SK-N-SH treated with all-trans-retinoic acid at 6 μM for 48 hours (cell line): ENCODE results near the gene PPM1H.

Source experiments
- ATAC-seq: fragments of 200-7000 bp; cut with Tn5 transposase; 3 replicates; pipeline ENCODE4 v1.9.1; 2020; ENCODE audit warnings: mild to moderate bottlenecking, moderate library complexity
- ARNTL ChIP-seq: fragments of 450-650 bp; formaldehyde crosslinking; IDR thresholded peaks from 2 replicates; pipeline ENCODE4 v1.5.0; 2020; ENCODE audit warnings: low read depth, mild to moderate bottlenecking, moderate library complexity, borderline replicate concordance
- BACH2 ChIP-seq: fragments of 250-450 bp; sonication (Bioruptor Pico); IDR thresholded peaks from 2 replicates; pipeline ENCODE4 v1.9.0; 2021; ENCODE audit warnings: mild to moderate bottlenecking, borderline replicate concordance
- CREB5 ChIP-seq: fragments of 250-450 bp; sonication (Bioruptor Pico); IDR thresholded peaks from 2 replicates; pipeline ENCODE4 v1.5.1; 2020; ENCODE audit warnings: low read depth, mild to moderate bottlenecking, moderate library complexity
- CSDC2 ChIP-seq: fragments of 250-450 bp; sonication (Bioruptor Pico); IDR thresholded peaks from 2 replicates; pipeline ENCODE4 v1.5.0; 2020; ENCODE audit warnings: mild to moderate bottlenecking, moderate library complexity
- CSRNP3 ChIP-seq: fragments of 250-450 bp; sonication (Bioruptor Pico); IDR thresholded peaks from 2 replicates; pipeline ENCODE4 v1.5.1; 2021; ENCODE audit warnings: mild to moderate bottlenecking, moderate library complexity
- ESRRG ChIP-seq: fragments of 250-450 bp; sonication (Bioruptor Pico); IDR thresholded peaks from 2 replicates; pipeline ENCODE4 v1.6.1; 2021; ENCODE audit warnings: mild to moderate bottlenecking
- GLIS3 ChIP-seq: fragments of 250-450 bp; sonication (Bioruptor Pico); IDR thresholded peaks from 2 replicates; pipeline ENCODE4 v1.5.0; 2020; ENCODE audit warnings: mild to moderate bottlenecking, moderate library complexity
- ISL1 ChIP-seq: fragments of 250-450 bp; sonication (Bioruptor Pico); IDR thresholded peaks from 2 replicates; pipeline ENCODE4 v2.1.2; 2022; ENCODE audit warnings: mild to moderate bottlenecking, moderate library complexity
- OSR1 ChIP-seq: fragments of 250-450 bp; sonication (Bioruptor Pico); IDR thresholded peaks from 2 replicates; pipeline ENCODE4 v1.8.0; 2022; ENCODE audit warnings: moderate library complexity, mild to moderate bottlenecking, inconsistent platforms
- PATZ1 ChIP-seq: fragments of 250-450 bp; sonication (Bioruptor Pico); IDR thresholded peaks from 2 replicates; pipeline ENCODE4 v1.8.0; 2020; ENCODE audit warnings: mild to moderate bottlenecking, moderate library complexity, borderline replicate concordance
- POU6F1 ChIP-seq: fragments of 250-450 bp; sonication (Bioruptor Pico); IDR thresholded peaks from 2 replicates; pipeline ENCODE4 v1.8.0; 2021; ENCODE audit warnings: low read depth, mild to moderate bottlenecking, moderate library complexity, borderline replicate concordance
- PPARA ChIP-seq: fragments of 250-450 bp; sonication (Bioruptor Pico); IDR thresholded peaks from 2 replicates; pipeline ENCODE4 v1.5.0; 2020; ENCODE audit warnings: mild to moderate bottlenecking, borderline replicate concordance
- RARB ChIP-seq: fragments of 250-450 bp; sonication (Bioruptor Pico); IDR thresholded peaks from 2 replicates; pipeline ENCODE4 v1.8.0; 2021; ENCODE audit warnings: mild to moderate bottlenecking, moderate library complexity
- SNAI2 ChIP-seq: fragments of 250-450 bp; sonication (Bioruptor Pico); IDR thresholded peaks from 2 replicates; pipeline ENCODE4 v1.5.0; 2020; ENCODE audit warnings: mild to moderate bottlenecking, moderate library complexity
- TSHZ2 ChIP-seq: fragments of 250-450 bp; sonication (Bioruptor Pico); IDR thresholded peaks from 2 replicates; pipeline ENCODE4 v1.5.0; 2020; ENCODE audit warnings: mild to moderate bottlenecking, moderate library complexity
- ZC3H10 ChIP-seq: fragments of 250-450 bp; sonication (Bioruptor Pico); IDR thresholded peaks from 2 replicates; pipeline ENCODE4 v1.5.1; 2021; ENCODE audit warnings: mild to moderate bottlenecking, moderate library complexity
- ZFP3 ChIP-seq: fragments of 250-450 bp; sonication (Bioruptor Pico); IDR thresholded peaks from 2 replicates; pipeline ENCODE4 v1.5.0; 2020; ENCODE audit warnings: mild to moderate bottlenecking, moderate library complexity
- ZFP30 ChIP-seq: fragments of 450-650 bp; formaldehyde crosslinking; IDR thresholded peaks from 2 replicates; pipeline ENCODE4 v1.5.0; 2022; ENCODE audit warnings: mild to moderate bottlenecking, moderate library complexity
- ZNF565 ChIP-seq: fragments of 450-650 bp; formaldehyde crosslinking; conservative IDR thresholded peaks from 2 replicates; pipeline ENCODE4 v1.5.0; 2020; ENCODE audit warnings: low read depth, mild to moderate bottlenecking, moderate library complexity
- ZNF8 ChIP-seq: fragments of 450-650 bp; formaldehyde crosslinking; IDR thresholded peaks from 2 replicates; pipeline ENCODE4 v1.5.0; 2020; ENCODE audit warnings: mild to moderate bottlenecking, moderate library complexity

PPM1H gene

GRCh38 chr12:62603061-62603810 lies 331.7 kb downstream of the PPM1H start:
- ATAC-seq: peak; percentile 89

GRCh38 chr12:62602255-62603060 lies 332.5 kb downstream of the PPM1H start:
- no peak; the same call in 1 of the 2 replicates for TF ChIP-seq ZNF8 (CRISPR knock-in tag)
- TF ChIP-seq ISL1: no peak
- TF ChIP-seq TSHZ2: no peak
- no peak for TF ChIP-seq RARB (CRISPR knock-in tag)
- no peak for TF ChIP-seq ZNF565 (CRISPR knock-in tag)
- peak; percentile 12; the same call in 1 of the 2 replicates for TF ChIP-seq SNAI2
- TF ChIP-seq CSRNP3 (CRISPR knock-in tag): no peak
- TF ChIP-seq ESRRG (CRISPR knock-in tag): no peak
- no peak for TF ChIP-seq BACH2 (CRISPR knock-in tag)
- peak; percentile 70; the same call in 1 of the 2 replicates for TF ChIP-seq ZFP3
- TF ChIP-seq PPARA: no peak
- TF ChIP-seq GLIS3 (CRISPR knock-in tag): no peak
- no peak for TF ChIP-seq ARNTL (CRISPR knock-in tag)
- 0 out of 2 replicates have a peak, but pooled peaks have one; percentile 68 for TF ChIP-seq CSDC2 (CRISPR knock-in tag)
- no peak; the same call in none of the 2 replicates for TF ChIP-seq PATZ1
- no peak for TF ChIP-seq ZFP30
- TF ChIP-seq OSR1 (CRISPR knock-in tag): no peak
- no peak for TF ChIP-seq POU6F1 (CRISPR knock-in tag)
- no peak for TF ChIP-seq ZC3H10
- TF ChIP-seq CREB5 (CRISPR knock-in tag): no peak
- peak; percentile 80 for ATAC-seq

More at GRCh38 chr12:62603061-62603810, 331.7 kb downstream of the PPM1H start:
- TF ChIP-seq ZNF565 (CRISPR knock-in tag) (no peak), GLIS3 (CRISPR knock-in tag) (0 out of 2 replicates have a peak, but pooled peaks have one; percentile 5)
- TF ChIP-seq, all 23 proteins: peak for 1

- no peak for TF ChIP-seq ZFP30
- TF ChIP-seq ZFP3: no peak
- TF ChIP-seq SNAI2: no peak
- no peak for TF ChIP-seq CSRNP3 (CRISPR knock-in tag)
- TF ChIP-seq, all 23 proteins: peak for 0
- ATAC-seq: no peak
Measured at GRCh38 chr12:62601765-62602164, 333.2 kb downstream of the PPM1H start.
